Measurements from ENCODE around the gene CEP95. TPM values are rescaled to one million over a fixed set of nuclear protein-coding genes. Genes with fewer than 3 reads are reported as not detected.

The CEP95 gene
- total RNA-seq, 1 experiment from 2014 or later: 67.3 TPM

DNA sequence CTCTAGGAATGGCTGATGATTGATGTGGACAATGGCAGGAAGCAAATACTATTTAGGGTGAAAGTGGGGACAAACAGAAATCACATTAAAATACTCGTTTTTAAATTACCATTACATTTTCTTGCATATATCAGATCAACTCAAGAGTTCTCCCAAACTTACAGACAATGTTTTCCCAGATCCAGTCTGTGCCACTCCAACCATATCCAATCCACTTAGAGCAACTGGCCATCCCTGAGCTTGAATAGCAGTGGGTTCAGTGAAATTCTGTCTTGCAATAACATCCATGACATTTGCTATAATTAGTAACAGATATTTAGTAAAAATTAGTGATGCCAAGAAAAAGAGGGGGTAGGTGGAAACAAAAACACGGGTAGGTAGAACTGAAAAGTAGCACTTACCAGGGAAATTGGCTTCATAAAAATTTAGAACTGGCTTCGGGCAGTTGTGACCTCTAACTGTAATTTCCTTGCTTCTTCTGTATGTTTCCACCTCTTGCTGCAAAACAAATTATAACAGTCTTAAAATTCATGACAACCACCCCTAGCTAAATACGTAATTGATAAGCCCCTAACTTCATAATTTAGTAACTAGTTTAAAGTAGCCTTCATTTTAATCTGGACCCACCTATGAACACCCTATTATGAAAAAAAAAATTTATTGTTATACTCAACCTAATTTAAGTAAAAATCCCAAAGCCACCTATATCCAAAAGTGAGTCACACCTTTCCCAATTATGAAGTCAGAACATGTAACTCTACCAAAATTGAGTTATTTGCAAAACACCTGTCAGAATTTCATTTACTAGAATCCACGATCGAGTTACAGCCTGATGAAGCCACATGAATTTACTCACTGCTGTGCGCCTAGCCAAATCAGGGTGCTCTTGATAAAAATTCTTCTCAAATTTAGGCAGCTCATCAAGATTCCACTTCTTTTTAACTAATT, 2.7 kb upstream of the CEP95 start:
- no peak overlapping the region for H3K27ac ChIP-seq (ENCODE audit: insufficient read length, low read depth, low read length)
- H3K27me3 ChIP-seq (ENCODE audit: insufficient read depth, low read length): no peaks in the 10 kb centered on the region

More for the DNA sequence above, 2.7 kb upstream of the CEP95 start:
- no peak overlapping the region for H2BK15ac ChIP-seq (ENCODE audit: low read depth, low read length)
- WGBS (ENCODE audit: extremely low coverage, insufficient read length, low lambda C conversion rate): no CpG with 5 or more reads among the region's 7 CpGs
- H3K27me3 Mint-ChIP-seq (ENCODE audit: low read depth): peaks cover 10% of the 10 kb centered on the region; the same call in 1 of the 2 replicates
- no peak overlapping the region for H2AFZ ChIP-seq (ENCODE audit: low read length)
- no peaks in the 10 kb centered on the region for H3K4me1 ChIP-seq (ENCODE audit: insufficient read depth, low read length)
- H3T11ph ChIP-seq (ENCODE audit: low read length): no peak overlapping the region
- peaks cover 42 to 60% of the 10 kb centered on the region in 2 experiments for H3K4me1 Mint-ChIP-seq
- peaks cover 6% of the 10 kb centered on the region for H3K79me1 ChIP-seq (ENCODE audit: insufficient read depth, low read depth, low read length, poor library complexity, severe bottlenecking)
- H3K27ac Mint-ChIP-seq: peak overlapping the region in 2 of 3 experiments; percentile 93 to 97; a peak in 5 of 7 replicates
- H3K23me2 ChIP-seq (ENCODE audit: insufficient read length, low read depth, low read length, poor library complexity, severe bottlenecking): peaks cover 6% of the 10 kb centered on the region
- no peak overlapping the region for H3K23ac ChIP-seq (ENCODE audit: insufficient read length, low read depth, low read length)
- peak overlapping the region; percentile 82 for H3K4me2 ChIP-seq (ENCODE audit: insufficient read depth, insufficient read length, low read length)
- no peak for DNase-seq
- peak overlapping the region; percentile 98 to 100 for H3K4me3 Mint-ChIP-seq
- no peak overlapping the region for H2BK12ac ChIP-seq (ENCODE audit: insufficient read length, low read depth, low read length)
- H4K8ac ChIP-seq (replicated peaks; ENCODE audit: insufficient read length, low read depth, low read length): no peak overlapping the region
- no peak overlapping the region for H4K91ac ChIP-seq (ENCODE audit: insufficient read length, low read depth, low read length)
- no peak overlapping the region for H3K9ac ChIP-seq (ENCODE audit: extremely low read depth, insufficient read length, low read length)
- peaks cover 29% of the 10 kb centered on the region for H3K79me2 ChIP-seq (ENCODE audit: insufficient read depth, low read length)
- H2BK20ac ChIP-seq (ENCODE audit: low read depth, low read length, poor library complexity, severe bottlenecking): no peak overlapping the region
- no peak overlapping the region for H3K18ac ChIP-seq (ENCODE audit: insufficient read length, low read depth, low read length)
- H4K20me1 ChIP-seq (ENCODE audit: control insufficient read depth, insufficient read depth, insufficient read length): no peaks in the 10 kb centered on the region
- H3K56ac ChIP-seq (ENCODE audit: insufficient read length, low read depth, low read length): no peak overlapping the region
- H4K5ac ChIP-seq (ENCODE audit: insufficient read length, low read depth, low read length): no peak overlapping the region
- no peak overlapping the region for H3K14ac ChIP-seq (ENCODE audit: insufficient read depth, low read length)
- no peak overlapping the region for H2AK5ac ChIP-seq (ENCODE audit: insufficient read length, low read length)
- H2BK120ac ChIP-seq (ENCODE audit: low read depth, low read length, poor library complexity, severe bottlenecking): no peak overlapping the region
- no peak overlapping the region for H3K4ac ChIP-seq (ENCODE audit: low read depth, low read length)
- TF ChIP-seq, protein P1, sequence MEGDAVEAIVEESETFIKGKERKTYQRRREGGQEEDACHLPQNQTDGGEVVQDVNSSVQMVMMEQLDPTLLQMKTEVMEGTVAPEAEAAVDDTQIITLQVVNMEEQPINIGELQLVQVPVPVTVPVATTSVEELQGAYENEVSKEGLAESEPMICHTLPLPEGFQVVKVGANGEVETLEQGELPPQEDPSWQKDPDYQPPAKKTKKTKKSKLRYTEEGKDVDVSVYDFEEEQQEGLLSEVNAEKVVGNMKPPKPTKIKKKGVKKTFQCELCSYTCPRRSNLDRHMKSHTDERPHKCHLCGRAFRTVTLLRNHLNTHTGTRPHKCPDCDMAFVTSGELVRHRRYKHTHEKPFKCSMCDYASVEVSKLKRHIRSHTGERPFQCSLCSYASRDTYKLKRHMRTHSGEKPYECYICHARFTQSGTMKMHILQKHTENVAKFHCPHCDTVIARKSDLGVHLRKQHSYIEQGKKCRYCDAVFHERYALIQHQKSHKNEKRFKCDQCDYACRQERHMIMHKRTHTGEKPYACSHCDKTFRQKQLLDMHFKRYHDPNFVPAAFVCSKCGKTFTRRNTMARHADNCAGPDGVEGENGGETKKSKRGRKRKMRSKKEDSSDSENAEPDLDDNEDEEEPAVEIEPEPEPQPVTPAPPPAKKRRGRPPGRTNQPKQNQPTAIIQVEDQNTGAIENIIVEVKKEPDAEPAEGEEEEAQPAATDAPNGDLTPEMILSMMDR (conservative IDR thresholded peaks at IDR 0.05): no peak
- H3K9me3 ChIP-seq (ENCODE audit: control insufficient read depth, low read depth, low read length): no peaks in the 10 kb centered on the region
- peaks cover 3 to 4% of the 10 kb centered on the region in 2 experiments; a peak in 3 of 5 replicates for H3K9me3 Mint-ChIP-seq
- peaks cover 68 to 81% (median 75%) of the 10 kb centered on the region in 3 experiments for H3K36me3 Mint-ChIP-seq (ENCODE audit: insufficient read depth in 1 of 3, low read depth in 3 of 3)
- H2BK5ac ChIP-seq (ENCODE audit: insufficient read length, low read length): no peak overlapping the region

All from H9 (cell line).